GM18907 (cell line): ENCODE measurements around the gene SLC15A1.
"Not testable (repeated sequence)": the region's sequence is repeated elsewhere in the genome, so short reads cannot be mapped to it uniquely, and the experiment has no call there.

Source experiments
- ATAC-seq: cut with Tn5 transposase; IDR thresholded peaks from one replicate; pipeline ENCODE4 v1.9.1; 2021; ENCODE audit warnings: mild to moderate bottlenecking, moderate library complexity; ENCODE audit not compliant: unreplicated experiment

SLC15A1 gene

GRCh38 chr13:98664510-98664909, 88.0 kb downstream of the SLC15A1 start:
- ATAC-seq = no peak

GRCh38 chr13:98664047-98664446, 88.4 kb downstream of the SLC15A1 start:
- ATAC-seq = no peak

- no peak for ATAC-seq
These were observed 94.3 kb downstream of the SLC15A1 start for GRCh38 chr13:98658131-98658530.

DNA sequence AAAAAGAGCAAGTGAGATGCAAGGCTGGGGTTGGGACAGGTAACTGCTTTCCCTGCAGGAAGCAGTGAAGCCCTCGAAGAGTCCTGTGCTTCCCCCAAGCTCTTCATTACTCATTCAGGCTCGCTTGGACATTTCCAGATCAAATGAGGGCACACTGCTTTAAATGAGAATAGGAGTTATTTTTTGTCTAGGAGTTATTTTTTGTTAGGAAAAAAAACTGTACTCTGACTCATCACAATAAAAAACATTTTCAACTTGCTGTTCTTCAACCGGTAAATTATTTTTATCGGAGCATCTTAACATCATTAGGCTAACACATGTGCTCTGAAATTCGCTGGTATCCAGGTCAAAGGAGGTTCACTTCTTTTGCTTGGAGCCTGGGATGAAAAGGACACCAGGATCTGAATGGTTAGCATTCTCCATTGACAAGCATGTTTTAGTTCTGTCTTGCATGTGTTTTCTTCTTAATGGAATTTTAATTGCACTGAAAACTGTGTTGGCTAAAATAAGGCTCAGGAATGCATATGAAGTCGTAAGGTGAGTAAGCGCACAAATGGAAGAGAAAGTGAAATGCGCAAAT, 94.9 kb downstream of the SLC15A1 start:
- ATAC-seq = no peak

DNA sequence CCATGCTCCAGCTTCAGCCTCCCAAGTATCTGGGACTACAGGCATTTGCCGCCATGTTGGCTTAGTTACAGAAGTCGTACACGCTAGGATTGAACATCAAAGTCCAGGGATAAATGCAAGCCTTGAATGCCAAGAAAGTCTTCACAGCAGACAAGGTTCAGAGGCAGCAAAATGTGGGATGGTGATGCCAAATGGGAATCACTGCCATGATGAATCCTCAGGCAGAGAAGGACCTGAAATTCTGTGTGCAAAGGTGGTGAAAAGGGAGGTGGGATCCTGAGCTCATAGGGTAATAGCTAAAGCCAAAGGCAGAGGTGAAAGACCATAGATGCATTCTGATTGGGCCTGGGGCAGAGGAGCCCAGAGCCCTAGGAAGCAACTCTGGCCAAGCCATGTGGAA, 96.2 kb downstream of the SLC15A1 start:
- no peak for ATAC-seq

DNA sequence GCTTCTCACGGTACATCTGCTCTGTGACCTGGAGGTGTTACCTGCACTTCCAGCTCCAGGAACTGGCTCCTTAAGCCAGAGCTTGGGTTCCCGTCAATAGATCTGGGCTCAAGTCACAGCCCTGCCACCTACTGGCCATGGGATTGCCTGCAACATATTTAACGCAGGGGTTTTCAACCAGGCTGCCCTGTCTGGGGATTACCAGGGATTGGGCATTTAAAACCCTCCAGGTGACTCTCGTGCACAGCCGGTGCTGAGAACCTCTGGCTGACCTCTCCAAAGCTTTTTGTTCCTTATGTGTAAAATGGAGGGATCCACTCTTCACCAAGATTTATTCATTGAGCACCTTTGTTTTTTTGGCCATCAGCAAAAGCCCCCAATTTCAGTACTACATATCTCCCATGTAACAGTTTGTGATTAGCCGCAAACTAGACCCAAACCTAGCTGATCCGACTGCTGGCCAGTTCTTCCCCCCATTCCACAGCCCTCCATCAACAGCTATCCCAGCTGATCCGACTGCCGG, 98.9 kb downstream of the SLC15A1 start:
- peak; percentile 94 for ATAC-seq

DNA sequence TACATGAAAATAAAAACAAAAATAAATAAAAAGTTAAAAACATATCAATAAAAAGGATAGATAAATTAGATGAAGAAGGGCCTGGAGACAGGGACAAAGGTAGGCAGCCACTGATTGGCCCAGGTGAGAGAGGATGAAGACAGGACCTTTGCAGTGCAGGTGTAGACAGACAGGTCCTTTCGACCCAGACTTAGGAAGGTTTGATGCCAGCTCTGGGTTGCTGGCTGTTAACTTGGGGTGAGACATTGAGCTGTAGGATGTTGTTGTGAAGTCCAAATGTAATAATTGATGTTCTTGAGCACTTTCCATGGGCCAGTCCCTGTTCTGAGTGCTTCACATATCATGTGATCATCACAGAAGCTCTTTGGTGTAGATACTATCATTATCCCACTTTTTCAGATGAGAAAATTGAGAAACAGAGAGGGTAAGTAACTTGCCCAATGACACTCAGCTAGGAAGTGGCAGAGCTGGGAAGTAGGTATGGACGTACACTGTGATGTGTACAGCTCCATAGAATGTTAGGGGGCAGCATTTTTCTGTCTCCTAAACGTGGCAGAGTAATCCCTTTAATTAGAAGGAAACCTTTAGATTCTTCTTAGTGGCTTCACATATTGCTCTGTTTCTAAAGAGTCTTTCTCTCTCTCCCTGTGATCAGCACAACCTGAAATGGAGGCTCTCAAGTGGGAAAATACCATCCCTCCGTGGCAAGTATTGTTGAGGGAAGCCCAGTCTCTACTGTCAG, 99.6 kb downstream of the SLC15A1 start:
- ATAC-seq = peak; percentile 33

DNA sequence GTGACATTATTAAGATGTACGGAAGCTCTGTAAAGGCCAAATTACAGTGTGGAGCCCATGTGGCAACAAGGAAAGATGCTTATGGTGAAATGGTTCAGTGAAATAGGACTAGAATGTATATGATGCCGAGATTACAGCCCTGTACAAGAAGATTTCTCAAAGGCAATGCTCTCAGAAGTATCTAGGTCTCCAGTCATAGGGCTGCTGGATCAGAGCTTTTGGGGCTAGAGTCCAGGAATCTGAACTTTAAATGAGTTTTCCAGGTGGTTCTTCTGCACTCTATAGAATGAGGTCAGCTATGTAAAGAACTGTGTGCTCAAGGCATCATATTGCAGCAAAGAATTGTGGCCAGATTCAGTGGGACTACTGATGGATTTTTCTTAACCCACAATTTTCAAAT, 100.2 kb downstream of the SLC15A1 start:
- no peak for ATAC-seq

- no peak for ATAC-seq
These were observed 100.7 kb downstream of the SLC15A1 start for GRCh38 chr13:98651744-98652143.

DNA sequence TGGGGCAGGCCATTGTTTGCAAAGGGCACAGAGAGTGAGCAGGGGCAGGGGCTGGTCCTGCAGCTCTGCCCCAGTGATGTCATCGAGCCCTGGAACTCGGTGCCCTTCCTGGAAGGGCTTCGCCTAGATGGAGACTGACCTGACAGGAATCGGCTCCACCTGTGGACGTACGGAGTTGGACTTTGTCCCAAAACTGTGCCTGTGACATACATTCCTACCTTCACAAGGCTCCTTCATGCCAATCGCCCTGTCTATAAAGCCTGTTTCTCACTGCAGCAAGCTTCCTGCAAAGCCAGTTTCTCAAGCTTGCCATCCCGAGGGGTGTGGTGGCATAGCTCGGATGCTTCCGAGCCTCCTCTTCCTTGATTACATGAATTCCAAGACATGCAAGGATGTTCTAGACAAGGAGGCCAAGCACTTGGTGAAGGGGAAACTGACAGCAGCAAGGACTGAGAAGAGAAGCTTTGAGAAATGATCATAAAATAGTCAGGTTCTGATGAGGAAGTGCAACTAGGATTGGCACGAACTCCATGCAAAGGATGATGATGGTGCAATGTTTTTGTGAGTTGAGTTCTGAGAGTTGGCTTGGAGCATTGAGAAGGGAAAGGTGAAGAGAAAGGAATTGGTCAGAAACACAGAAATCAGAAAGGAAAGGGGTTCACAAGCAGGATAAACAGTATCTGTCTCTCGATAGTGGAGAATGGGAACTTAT, 101.9 kb downstream of the SLC15A1 start:
- ATAC-seq = no peak

DNA sequence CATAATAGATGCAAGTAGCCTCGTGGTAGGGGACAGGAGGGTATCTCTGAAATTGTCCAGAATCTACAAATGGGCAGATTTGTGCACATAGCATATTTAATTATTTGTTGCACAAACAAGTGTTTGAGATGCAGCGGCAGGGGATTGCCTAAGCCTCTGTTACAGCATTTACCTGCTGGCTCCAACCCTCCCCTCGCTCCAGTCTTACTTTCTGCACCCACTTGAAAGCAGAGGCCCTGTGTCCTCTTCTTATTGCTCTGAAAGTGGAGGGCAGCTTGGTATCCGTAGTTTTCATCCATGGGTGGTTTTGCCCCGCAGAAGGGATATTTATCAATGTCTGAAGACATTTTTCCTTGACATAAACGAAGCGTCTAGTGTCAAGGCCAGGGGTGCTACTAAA, 102.6 kb downstream of the SLC15A1 start:
- ATAC-seq = no peak

DNA sequence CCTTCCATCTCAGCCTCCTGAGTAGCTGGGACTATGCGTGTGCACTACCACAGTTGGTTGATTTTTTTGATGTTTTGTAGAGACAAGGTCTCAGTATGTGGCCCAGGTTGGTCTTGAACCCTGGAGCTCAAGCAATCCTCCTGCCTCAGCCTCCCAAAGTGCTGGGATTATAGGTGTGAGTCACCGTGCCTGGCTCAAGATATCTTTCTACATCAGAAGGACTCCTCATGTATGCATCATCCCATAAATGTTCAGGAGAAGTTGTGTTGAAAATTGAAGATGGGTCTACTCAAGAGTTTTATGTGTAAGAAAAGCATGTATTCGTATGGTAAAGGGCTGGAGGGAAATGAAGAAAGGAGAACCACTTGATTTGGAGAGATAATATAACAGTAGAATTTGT, 103.8 kb downstream of the SLC15A1 start:
- no peak for ATAC-seq

- ATAC-seq = no peak
These were observed 104.3 kb downstream of the SLC15A1 start for GRCh38 chr13:98648141-98648540.

DNA sequence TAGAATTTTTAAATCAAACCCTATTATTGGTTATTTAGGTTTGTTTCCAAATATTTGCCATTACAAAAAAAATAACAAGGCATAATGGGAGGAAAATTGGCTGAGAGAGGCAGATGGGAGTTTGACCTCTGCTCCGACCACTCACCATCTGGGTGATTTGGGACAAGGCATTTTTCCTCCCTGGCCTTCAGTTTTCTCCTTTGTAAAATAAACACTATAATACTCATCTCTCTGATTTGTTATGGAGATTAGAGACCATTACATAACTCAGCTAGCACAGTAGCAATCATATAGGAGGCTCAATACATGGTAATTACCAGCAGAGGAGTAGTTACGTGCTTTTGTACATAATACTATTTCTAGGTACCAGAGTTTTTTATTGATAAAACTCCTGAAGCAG, 105.4 kb downstream of the SLC15A1 start:
- ATAC-seq = no peak

- no peak for ATAC-seq
These were observed 109.0 kb downstream of the SLC15A1 start for GRCh38 chr13:98643479-98643878.

DNA sequence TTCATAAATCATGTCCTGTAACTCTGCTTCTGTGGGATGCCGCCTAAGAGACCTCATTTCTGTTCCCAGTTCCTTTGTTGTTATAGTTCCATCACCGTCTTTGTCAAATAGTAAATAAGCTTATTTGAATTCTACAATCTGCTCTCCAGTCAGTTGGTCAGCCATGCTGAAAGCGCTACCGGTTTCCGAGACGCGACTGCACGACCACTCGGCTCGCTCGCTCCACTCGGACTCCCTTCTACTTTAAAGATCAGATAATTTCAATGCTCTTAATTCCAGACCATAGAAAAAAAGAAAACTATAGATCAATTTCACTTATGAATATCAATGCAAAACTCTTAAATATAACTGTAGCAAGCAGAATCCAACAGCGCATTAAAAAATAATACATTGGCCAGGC, 111.4 kb downstream of the SLC15A1 start:
- ATAC-seq = no peak

DNA sequence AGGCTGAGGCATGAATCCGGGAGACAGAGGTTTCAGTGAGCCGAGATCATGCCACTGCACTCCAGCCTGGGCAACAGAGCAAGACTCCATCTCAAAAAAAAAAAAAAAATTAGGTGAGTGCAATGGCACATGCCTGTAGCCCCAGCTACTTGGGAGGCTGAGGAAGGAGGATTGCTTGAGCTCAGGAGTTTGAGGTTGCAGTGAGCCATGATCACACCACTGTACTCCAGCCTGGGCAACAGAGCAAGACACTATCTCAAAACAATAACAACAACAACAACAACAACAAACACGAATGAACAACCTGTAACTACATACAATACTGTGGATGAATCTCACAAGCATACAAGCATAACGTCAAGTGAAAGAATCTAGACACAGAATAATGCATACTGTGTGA, 112.7 kb downstream of the SLC15A1 start:
- ATAC-seq = not testable (repeated sequence)

GRCh38 chr13:98638352-98638751, 114.1 kb downstream of the SLC15A1 start:
- not testable (repeated sequence) for ATAC-seq
